Non-pigmented ciliary epithelial cell (primary cell): Measurements from ENCODE around the gene PACSIN3.

Experiments used
- DNase-seq: peaks from one replicate; pipeline ENCODE4 v3.0.0-alpha.2; 2010; ENCODE audit warnings: low read depth

Gene PACSIN3

GRCh38 chr11:47152953-47153950, 33.0 kb downstream of the PACSIN3 start:
- no peak for DNase-seq

DNA sequence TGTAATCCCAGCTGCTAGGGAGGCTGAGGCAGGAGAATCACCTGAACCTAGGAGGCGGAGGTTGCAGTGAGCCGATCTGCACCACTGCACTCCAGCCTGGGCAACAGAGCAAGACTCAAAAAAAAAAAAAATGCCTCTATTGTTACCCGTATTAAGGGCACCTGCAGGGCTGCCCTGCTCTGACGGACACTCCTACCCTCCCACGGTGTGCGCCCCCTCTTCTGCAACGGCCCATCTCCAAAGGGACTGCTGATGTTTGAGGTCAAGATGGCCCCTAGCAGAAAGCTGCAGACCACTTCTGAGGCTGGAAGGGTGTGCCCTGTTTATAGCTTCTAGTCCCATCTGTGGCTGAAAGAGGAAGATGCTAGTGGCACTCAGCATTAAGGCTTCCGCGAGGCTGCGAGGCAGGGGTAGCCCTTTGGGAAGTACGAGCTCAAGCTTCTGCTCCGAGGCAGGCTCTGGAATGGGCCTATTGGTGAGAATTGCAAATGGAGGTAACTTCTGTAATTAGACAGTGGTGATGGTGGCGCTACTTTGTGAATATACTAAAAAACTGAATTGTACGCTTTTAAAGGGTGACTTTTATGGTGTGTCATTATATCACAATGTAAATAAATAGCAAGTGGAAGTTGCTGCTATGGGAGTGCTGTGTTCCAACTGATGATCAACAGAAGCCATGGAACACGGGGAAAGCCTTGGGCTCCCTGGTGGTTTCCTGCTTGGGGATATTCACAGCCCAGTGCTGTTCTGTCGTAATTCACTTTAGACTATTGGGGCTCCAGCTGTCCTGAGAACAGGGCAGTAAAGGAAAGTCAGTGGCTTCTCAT, 33.9 kb downstream of the PACSIN3 start:
- no peak for DNase-seq

- no peak for DNase-seq
Measured at GRCh38 chr11:47149782-47150181, 36.5 kb downstream of the PACSIN3 start.

DNA sequence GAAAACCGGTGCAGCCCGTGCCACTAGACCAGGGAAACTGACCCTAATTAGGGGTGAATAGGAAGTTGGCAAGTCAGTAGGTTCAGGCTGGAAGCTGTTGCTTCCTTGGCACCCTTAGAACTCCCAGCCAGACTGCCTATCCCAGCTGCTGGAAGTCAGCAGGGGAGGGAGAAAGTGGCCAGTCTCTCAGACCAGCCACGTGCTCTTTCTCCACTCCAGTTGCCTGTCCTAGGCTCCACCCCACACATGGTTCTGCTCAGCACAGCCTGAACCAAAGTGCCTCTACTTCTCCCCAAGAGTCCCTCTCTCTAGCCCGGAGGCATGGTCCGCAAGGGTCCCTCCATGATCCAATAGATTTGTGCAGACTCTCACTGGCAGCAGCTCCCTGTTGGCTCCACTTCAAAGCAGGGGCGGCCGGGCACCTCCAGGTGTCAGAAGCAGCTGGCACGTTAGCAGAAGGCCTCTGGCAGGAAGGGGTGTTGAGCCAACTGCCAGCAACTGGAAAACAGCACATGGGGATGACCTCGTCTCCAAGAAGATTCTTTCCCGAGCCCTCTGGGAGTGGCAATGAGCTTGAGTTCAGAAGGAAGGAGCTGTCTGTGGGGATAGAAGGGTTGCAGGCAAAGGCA, 37.2 kb downstream of the PACSIN3 start:
- DNase-seq = no peak

DNA sequence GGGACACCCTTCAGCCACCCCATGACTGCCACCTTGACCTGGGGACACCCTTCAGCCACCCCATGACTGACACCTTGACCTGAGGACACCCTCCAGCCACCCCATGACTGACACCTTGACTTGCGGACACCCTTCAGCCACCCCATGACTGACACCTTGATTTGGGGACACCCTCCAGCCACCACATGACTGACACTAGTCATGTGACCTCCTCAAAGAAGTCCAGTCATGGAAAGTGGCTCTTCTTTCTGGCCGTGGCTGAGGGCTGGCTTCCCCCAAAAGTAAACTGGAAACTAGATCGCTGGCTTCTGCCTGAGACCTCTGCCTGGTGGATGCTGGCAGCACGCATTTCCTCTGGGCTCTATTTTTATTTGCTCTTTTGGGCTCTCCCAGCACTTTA, 38.0 kb downstream of the PACSIN3 start:
- no peak for DNase-seq

DNA sequence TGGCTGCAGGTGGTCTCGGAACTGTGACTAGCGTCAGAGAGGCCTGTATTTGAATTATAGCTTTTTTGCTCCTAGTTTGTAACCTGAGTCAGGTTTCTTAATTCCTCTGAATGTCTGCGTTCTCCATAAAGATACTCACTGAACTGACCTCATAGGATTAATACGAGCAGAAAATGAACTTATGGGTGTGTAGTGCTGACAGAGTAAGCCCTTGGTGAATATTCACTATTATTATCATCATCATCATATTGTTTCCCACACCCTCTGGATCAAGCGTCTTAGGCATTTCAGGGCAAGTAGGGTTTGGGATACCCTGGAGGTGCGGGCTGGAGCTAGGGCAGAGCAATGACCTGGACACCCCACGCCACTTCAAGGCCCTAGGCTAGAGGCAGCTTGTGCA, 38.6 kb downstream of the PACSIN3 start:
- no peak for DNase-seq

DNA sequence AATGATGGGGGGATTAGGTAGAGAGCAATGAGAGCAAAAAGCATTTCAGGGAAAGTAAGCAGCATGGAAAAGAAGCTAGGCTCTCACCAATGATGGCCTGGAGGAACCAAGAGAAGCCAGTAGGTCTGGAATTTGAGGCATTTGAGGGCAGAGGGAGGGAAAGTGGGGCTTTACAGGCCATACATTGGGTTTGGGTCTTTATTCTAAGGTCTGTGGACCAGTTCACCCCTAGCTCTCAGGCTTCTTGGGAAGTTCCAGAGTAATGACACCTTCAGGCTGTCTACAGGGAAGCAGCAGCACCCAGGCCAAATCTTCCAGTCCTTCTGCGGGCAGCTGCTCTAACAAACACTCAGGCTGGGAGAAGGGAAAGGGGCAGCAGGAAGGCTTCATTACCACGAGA, 39.0 kb downstream of the PACSIN3 start:
- DNase-seq = no peak

GRCh38 chr11:47144541-47144940, 41.7 kb downstream of the PACSIN3 start:
- no peak for DNase-seq

DNA sequence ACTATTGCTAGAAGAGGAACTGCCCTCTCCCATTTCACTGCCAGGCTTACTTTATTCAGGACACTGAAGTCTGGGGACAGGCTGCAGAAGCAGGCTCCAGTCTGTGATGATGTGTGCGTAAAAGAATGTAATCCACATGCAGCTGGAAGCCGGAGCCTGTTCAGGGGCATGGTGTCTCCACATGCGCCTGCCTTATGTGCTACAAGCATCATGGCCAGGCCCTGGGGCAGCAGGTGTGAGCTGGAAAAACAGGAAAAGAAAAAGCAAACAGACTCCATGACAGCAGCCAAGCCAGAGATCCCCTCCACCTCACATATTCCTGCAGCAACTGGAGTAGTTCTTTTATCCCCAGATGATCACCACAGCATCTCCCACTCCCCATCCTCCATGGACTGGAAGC, 42.9 kb downstream of the PACSIN3 start:
- DNase-seq = peak; percentile 73

GRCh38 chr11:47139878-47140277, 46.4 kb downstream of the PACSIN3 start:
- no peak for DNase-seq

GRCh38 chr11:47137476-47137875, 48.8 kb downstream of the PACSIN3 start:
- DNase-seq = no peak

DNA sequence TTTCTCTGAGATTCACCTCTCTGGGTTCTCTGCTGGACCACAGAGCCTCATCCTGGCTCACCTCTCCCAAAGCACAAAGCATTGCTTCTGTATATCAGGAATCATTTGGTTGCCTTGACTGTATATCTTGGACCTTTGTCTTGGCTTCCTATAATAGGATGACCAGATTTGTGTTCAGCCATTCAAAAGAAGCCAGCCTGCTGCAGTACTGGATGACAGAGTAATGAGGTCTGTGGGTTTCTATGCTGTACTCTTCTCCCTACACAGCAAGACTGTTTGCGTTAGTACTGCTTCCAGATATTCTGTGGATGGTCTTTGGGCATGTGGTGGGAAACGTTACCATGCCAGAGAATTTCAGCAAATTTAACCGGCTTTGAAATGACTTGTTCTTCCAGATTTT, 49.3 kb downstream of the PACSIN3 start:
- DNase-seq = no peak

DNA sequence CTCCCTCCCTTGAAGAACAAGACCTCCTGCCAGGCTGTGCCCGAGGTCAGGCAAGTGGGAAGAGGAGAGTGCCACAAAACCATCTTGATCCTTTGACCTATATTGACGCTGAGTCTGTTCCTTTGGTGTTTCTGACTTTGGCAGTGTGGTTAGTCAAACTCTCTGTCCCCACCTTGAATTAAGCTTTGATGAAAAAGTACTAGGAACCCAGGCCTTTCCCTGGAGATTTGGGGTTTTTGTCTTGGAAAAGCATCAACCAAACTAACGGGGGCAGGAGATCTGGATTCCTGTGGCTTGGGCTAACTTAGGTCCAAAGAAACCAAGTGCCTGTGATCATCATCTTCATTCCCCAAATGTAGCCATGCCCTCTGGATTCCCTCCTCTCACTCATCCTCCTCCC, 49.9 kb downstream of the PACSIN3 start:
- DNase-seq = no peak

DNA sequence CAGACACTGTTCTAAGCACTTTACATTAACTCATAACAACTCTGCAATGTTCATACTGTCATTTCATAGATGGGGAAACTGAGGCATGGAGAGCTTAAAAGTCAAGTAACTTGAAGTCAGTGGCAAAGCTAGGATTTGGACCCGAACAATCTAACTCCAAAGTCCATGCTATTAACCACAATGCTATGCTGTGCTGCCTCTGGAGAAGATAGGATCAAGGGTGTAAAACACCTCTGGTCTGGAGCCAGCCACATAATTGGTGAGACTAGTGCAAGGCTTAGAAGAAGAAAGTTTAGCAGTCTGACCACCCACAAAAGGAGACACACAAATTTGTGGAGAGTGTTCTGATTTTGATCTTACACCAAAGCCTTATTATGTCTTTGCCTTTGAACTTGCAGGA, 53.3 kb downstream of the PACSIN3 start:
- no peak for DNase-seq

GRCh38 chr11:47132490-47132889, 53.7 kb downstream of the PACSIN3 start:
- no peak for DNase-seq

DNA sequence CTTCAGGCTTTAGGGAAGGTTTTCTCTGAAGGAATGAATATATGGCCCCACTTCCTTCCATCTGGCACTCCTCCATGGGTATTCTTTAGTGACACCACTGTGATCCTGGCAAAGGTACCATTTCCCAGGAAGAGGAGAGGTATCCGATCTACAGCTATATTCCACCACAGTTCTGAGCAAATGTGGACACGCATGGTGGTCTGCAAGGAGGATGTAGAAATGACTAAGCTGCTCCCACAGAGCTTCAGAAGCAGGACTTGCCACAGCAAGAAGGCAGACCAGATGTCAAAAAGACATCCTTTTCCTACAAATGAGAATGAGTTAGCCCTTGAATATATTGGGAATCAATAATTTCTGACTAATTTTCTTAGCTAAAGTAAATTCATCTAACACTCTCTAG, 55.1 kb downstream of the PACSIN3 start:
- no peak for DNase-seq

DNA sequence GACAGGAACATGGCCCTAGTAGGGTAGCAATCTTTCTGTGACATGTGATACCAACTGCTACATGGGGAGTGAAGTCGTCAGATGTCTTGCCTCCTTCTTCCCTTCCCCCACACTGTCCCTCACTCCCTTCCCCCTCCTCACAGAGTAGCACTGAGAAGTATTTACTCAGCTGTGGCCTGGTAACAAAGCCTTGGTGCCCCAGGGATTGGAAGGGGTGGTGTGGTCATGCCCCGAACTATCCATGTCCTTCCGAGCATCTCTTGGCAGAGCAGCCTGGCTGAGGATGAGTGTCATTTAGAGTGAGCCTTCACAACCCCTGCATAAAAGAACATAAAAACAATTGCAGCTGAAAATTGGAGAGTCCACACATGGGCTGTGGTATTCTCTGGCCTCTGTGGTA, 55.7 kb downstream of the PACSIN3 start:
- DNase-seq = no peak
